Measurements from ENCODE around the gene KLF11.

KLF11 gene

DNA sequence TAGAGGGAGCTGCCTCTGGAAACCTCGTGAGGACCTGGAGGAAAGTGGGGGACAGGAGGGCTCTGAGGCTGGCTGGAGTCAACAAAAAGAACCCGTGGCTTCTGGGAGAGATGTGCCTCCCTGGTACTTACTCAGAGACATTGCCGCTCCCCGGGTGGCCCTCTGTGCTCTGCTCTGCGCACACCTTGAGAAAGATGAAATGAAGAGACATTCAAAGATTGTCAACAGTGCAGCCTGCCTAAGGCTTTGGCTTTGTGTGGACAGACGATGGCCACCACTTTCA is 22.4 kb downstream of the KLF11 start:
- no peak for DNase-seq (ENCODE audit: low spot score)

DNA sequence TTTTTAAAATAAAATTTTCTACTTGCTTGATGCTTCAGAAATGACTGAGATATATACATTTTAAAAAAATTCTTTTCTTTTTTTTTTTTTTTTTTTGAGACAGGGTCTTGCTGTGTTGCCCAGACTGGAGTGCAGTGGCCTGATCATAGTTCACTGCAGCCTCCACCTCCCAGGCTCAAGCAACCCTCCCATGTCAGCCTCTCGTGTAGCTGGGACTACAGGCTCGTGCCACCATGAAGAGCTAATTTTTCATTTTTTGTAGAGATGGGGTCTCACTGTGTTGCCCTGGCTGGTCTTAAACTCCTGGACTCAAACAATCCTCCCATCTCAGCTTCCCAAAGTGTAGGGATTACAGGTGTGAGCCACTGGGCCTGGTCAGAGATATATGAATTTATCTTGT is 24.0 kb downstream of the KLF11 start:
- DNase-seq (ENCODE audit: low spot score) = no peak

DNA sequence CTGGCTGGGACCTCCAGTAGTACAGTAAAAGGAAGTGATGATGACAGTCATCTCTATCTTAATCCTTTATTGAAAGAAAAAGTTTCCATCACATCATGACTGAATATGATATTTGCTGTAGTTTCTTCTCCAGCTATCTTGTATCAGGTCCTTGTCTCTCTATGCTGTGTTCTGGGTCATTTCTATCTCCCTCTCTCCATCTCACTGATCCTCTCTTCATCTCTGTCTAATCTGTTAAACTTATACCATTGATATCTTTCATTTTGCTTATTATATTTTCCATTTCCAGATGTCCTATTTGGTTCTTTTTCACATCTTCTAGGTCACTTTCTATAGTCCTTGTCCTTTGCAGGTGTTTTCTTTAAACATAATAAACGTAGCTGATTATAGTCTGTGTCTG is 24.5 kb downstream of the KLF11 start:
- DNase-seq (ENCODE audit: low spot score) = no peak

DNA sequence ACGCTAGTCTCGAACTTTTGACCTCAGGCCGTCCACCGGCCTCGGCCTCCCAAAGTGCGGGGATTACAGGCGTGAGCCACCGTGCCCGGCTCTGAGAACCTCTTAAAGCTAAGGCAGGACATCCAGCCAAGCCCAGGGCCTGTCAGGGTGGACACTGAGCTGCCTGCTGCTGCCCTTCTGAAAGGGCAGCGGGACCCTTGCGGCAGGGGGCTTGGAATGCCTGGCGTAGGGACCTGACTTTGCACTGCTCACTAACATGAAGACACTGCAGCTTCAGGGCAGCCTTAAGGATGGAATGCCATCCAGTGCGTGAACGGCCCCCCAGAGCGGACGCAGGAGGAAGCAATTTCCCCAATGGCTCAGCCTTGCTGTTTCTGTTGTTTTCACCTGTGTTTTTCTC is 27.8 kb downstream of the KLF11 start:
- no peak for DNase-seq (ENCODE audit: low spot score)

DNA sequence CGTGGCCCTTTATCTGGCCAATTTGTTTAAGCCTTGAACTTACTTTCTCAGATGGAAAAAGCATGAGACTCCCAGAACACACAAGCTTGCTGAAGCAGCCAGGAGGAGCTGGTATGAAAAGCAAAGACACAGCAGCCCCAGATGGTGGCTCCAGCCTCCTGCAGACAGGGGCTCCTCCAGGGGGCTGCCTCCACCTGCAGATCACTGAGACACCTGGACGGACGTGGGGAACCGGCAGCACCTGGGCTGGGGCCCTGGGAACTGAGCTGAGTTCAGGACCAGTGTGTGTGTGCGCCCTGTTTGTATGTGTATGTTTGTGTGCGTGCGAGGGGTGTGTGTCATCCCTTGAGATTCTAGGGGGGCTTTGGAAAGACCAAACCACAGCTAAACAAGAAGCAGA is 28.2 kb downstream of the KLF11 start:
- DNase-seq (ENCODE audit: low spot score) = no peak

DNA sequence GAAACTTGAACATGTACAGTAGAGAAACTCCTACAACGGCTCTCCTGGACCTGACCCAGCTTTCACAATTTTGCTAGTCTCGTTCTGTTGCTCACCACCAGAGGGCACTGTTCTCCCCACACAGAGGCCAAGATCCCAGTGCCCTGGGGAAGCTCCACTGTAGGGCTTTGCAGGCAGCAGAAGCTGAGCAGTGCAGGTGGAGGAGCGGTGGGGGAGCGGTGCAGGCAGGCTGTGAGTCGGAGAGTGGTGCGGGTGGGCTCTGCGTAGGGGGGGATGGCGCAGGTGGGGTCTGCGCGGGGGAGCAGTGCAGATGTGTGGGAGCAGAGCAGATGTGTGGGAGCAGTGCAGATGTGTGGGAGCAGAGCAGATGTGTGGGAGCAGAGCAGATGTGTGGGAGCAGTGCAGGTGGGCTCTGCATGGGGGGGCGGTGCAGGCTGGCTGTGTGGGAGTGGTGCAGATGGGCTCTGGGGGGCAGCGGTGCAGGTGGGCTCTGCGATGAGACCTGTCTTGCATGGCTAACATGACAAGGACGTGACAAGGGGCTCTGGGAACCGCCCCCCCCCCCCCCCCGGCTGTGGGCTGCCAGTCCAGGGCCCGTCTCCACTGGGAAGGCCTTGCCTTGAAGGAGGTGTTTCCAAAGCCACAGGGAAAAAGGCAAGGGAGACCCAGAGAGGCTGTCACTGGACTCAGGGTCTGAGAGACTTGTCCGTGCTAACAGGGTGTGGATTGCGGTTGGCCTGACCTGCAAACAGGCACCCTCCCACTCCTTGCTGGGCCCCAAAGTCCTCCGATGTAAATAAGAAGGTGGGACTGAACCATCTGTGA is 29.5 kb downstream of the KLF11 start:
- peak; percentile 86 for DNase-seq (ENCODE audit: low spot score)

DNA sequence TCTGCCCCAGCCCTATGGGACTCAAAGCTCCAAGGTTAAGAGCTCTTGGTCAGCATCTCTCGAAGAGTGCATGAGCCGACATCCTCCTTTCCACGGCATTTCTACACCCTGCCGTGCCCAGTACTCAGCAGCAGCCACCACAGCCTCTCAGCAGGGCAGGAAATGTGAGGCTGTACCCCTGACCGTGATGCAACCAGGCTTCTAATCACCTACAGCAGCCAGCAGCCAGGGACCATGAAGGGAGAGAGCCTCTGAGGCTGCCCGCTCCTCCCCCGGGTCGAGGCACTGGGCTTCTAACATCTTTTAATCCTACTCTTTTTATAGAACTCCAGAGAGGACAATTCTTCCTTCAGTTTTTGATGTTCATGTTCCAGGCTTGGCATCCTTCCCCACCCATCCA is 30.4 kb downstream of the KLF11 start:
- DNase-seq (ENCODE audit: low spot score) = no peak

DNA sequence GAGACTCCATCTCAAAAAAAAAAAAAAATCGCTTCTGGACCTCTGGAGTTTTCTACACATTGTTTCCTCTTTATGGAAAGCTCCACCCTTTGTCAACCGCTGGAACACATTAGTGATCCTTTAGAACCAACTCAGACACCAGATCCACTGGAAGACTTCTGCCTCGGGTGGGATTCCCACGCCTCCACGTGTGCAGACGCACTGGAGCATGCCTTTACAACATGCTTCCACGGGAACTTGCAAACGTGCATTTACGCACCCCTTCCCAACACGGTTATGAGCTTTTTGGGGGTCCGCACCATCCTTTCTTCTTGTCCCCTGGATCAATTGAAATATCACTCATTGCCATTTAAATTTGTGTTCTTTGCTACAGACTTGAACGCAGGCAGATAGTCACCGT is 31.8 kb downstream of the KLF11 start:
- no peak for DNase-seq (ENCODE audit: low spot score)

DNA sequence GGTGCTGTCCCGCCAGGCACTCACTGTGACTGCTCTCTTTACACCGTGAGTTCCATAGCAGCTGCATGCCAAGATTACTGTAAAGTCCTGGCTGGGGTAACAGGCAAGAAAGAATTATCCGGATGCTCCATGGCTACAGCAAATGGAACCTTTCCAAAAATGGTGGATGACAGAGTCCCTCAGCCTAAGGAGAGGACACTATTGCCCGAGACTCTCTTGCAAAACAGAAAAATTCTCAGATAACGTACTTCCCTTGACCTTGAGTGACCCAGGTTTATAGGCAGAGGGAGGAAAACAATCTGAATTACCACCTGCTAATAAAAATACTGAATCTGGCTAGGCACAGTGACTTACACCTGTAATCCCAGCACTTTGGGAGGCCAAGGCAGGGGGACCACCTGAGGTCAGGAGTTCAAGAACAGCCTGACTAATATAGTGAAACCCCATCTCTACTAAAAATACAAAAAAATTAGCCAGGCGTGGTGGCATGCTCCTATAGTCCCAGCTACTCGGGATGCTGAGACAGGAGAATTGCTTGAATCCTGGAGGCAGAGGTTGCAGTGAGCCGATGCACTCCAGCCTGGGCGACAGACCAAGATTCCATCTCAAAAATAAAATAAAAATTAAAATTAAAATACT is 32.3 kb downstream of the KLF11 start:
- no peak for DNase-seq (ENCODE audit: low spot score)

DNA sequence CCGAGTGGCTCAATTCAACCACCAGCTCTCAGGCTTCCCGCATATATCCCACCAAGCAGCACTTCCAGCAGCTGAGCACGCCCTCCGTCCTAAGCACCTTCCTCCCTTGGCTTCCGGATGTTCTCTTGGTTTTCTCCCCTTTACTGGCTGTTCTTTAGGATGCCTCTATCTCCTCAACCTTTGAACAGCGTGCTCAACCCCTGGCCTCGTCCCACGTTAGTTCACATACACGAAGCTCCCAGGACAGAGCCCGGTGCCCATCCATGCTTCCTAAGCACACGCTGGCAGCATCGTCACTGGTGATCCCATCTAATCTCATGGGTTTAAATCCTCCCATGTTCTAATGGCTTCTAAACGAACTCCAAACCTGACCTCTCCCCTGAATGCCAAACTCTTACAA is 33.2 kb downstream of the KLF11 start:
- no peak for DNase-seq (ENCODE audit: low spot score)

DNA sequence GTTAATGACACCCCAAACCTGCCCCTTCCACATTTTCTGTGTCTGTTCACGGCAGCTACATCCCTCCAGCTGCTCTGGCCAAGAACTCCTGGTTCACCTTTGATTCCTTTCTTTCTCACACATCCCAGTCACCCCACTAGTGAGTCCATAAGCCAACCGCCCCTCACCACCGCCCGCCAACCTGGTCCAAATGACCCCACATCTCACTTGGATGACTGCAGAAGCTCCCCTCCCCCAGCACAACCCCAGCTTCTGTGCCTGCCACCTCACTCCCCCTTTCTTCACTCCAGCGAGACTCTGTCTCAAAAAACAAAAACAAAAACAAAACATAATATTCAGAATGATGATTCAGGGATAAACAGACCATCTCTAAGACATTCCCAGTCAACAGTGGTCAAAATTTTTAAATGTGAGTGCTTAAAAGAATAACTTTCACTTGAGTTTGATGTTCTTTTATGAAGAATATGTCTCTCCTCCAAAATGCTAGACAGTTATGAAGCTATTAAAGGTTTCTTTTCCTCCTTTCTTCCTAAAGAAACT is 33.7 kb downstream of the KLF11 start:
- no peak for DNase-seq (ENCODE audit: low spot score)

DNA sequence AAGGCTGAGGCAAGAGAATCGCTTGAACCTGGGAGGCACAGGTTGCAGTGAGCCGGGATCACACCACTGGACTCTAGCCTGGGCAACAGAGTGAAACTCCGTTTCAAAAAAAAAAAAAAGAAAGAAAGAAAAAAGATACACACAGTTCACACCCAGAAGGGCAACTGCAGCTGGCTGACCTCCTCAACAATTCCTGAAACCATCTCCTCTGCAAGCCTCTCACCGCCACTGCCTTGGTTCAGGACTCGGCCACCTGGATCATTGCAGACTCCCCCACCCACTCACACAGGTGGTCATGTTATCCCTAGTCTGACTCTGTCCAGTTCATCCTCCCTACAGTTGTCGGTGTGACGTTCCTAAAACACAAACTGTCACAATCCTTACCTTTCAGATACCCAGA is 34.7 kb downstream of the KLF11 start:
- DNase-seq (ENCODE audit: low spot score) = no peak

DNA sequence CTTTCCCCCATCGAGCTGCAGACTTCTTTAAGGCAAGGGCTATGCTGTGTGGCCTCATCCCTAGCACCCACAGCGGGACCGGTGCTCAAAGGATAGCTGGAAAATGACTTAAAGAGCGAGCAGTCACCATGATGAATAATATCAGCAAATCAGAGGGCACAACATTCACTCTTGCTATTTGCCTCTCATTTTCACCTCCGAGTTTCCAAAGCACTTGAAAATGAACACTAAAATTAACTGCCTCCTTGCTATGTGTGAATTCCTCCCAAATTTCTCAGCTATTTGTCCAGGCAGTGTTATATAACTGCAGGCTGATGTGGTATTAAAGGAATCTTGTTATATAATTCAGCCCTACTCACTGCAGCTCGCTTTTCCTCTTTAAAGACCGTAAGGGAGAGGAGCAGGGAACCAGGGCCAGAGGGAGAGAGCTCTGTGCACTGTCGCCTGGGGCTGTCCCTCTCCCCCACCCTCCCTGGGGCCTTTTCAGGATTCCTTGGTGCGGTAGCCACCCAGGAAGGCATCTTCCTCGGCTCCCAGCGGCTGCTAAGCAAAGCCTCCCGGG is 35.4 kb downstream of the KLF11 start:
- DNase-seq (ENCODE audit: low spot score) = no peak

DNA sequence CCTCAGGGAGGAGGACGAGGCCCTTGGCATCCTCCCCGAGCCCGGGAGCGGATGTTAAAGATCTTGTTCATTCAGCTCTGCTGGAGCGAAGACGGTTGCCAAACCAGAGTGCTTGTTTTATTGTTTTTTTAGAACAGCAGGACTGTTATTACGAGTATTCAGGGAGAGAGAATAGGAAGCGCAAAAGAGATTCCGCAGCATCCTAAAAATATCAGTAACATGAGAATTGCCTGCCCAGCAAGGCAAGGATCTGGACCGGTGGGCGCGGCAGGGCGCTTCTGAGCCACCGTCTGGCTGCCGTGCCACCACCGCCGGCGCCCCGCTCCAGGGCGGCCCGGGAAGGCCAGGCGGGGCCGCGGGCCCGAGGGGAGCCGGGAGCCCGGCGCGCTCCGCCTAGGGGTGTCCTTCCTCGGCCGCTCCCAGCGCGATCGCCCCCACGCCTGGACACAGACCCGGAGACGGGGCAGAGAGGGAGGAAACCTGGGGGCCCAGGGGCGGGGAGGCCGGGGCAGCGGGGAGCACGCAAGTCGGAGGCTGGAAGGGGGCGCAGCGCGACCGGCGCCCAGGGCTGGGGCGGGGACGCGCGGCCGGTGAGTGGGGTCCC is 36.0 kb downstream of the KLF11 start:
- DNase-seq (ENCODE audit: low spot score) = peak; percentile 50

DNA sequence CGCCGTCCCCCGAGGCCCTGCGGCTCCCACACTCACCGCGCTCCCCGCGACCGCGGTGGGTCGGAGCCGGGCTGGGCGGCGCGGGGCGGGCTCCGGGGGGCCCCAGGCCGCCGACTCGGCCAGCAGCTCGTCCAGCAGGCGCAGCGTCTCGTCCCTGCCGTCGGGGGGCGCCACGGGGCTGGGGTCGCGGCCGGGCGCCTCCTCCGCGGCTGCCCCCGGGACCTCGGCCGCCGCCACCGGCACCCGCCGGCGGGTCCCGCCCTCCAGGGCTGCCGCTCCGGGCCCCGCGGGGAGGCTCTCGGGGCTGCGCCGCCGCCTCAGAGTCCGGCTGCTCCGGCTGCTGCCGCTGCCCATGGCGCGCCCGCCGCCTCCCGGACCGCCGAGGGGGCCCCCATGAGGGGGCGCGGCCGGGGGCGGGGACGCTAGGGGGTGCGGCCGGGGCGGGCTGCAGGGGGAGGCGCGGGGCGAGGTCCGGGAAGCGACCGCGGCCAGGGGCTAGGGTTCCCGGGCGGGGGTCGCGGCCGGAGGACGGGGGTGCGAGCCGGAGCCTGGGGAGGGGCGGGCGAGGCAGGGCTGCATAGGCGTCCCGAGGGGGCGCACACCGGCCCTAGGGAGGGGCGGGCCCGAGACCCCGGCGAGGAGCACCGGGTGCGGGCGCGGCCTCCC is 36.7 kb downstream of the KLF11 start, which contains the start of gene CYS1:
TSS of gene CYS1 (minus strand) at position 542 of the 666 bp plus-strand sequence. CDS start at position 354, 188 bp downstream.
- peak; percentile 65 for DNase-seq (ENCODE audit: low spot score)

DNA sequence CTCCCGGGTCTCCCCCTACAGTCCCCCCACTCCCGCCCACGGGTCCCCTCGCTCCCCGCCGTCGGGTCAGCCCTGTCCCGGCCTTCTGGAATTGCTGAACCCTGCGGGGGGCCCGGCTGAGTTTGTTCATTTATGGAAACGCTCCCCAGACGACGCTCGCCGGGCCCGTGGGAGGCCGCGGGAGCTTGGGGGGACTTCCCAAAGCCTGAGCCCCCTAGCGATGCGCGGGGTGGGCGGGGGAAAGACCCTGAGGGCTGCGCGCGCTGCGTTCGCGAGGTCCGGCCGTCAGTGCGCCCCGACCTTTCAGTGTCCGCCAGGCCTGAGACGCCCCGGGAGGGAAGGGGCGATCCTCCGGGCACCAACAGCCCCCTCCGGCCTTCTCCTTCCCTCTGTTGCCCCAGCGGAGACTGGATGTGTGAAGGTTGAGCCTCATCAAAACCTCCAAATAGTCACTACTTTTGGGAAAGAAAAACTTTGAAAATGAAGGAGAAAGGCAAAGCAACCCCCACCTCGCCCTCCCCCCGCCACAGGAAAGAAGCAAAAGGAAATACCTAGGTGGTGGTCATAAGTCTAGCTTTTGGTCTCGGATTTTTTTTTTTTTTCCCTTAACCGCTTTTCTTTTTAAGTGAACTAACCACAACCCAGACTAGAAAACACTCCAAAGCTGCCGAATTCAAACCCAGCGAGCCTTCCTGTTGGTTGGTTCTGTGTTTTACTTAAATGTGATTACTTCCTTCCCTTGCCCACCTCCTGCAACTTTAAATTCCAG is 37.4 kb downstream of the KLF11 start:
- peak; percentile 50 for DNase-seq (ENCODE audit: low spot score)

DNA sequence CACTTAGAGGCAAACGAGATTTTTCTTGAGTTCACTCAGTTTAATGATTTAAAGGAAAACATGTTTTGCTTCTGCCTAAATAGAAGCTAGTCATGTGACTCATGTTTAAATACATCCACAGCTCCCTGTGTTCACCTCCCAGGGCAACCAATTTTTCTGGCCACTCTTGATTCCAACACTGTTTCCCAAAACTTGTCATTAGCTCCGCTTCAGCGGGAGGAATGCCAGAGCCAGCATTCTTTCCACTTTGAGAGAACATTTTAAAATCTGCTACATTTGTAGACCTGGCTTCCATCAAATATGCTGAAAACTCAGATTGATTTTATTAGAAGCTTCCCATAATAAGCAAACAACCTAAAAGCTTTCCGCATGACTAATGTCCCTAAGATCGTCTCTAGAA is 39.7 kb downstream of the KLF11 start:
- no peak for DNase-seq (ENCODE audit: low spot score)

DNA sequence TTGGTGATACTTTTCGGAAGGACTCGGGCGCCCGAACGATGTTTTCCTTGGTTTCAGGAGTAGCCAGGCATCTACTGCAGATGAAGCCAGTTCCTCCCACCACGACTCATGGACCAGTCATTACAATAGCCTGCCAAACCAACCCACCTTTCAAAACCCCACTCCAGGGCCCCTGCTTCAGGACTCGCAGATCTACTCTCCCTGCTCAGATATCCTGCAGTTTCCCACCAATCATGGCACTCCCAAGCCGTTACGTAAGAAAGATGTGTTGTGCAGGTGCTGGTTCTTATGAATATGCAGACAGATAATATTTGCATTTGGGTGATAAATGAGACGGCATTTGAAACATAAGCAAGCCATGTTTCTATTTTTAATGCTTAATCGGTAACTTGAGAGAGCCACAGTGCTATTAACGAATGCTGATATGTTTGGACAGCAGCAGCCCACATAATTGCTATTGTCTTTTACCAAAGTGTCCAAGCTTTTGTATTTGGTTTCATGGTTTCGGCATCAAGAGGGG is 40.4 kb downstream of the KLF11 start:
- peak; percentile 74 for DNase-seq (ENCODE audit: low spot score)

DNA sequence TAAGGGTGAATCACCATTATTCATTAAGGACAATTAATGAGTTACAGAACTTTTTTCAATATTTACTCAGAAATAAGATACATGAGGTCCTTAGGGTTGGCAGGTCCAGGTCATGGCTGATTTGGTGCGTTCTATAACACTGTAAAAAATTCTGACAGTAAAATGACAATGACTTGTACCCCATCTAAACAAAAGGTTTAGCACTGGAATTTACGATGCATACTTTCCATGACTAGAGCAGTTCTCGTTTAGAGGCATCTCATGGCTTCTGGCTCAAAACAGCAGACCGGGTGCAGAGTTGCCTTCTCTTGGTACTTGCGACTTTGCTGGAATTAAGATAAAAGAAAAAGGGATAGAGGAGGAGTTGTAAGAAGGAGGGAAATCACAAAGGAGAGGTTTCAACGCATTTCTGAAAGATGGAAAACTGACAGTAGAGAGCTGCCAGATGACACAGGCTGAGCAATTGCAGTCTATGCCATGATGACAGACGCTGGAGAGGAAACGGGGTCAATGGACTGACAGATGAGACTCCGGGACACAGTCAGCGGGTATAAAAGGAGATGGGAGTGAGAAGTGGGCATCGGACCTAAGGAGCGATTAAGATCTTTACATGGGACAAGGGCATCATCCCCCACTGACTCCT is 41.0 kb downstream of the KLF11 start:
- DNase-seq (ENCODE audit: low spot score) = no peak

DNA sequence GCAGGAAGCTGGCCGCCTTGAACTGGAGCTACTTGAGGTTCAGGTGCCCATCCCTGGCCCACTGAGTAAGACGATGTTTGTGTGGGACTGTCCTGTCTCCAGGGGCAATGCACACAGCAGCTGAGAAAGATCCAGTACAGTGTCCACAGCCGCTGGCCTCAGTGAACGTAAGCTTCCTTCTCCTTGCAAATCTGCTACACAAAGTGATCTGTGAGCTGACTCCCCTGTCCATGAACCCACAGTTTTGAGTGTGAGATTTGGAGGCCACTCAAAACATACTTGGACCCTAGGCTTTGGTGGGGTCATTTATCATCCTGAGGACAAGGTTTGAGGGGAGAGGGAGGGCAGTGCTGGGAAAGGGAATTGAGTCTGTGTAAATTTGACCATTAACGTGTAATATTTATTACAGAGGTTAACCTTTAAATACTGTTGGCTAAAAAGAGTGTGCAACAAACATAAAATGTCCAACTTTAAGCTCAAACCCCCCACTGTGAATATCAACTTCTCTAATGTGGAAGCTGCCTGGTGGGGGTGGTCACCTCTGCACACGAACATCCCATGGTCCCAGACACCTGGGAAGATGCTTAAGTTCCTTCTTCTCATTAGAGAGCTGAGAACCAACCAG is 41.8 kb downstream of the KLF11 start:
- DNase-seq (ENCODE audit: low spot score) = no peak
